SU-DHL-6 (cell line): ENCODE measurements around the gene PIK3C2G.

Experiments
- EZH2phosphoT487 ChIP-seq: fragments of 200-600 bp; sonication (generic), shearing (Covaris generic); conservative IDR thresholded peaks from 2 replicates; pipeline ENCODE4 v1.6.1; 2018; ENCODE audit warnings: mild to moderate bottlenecking, antibody characterized with exemption, low read length, moderate library complexity, mixed read lengths
- TF ChIP-seq, protein P1 (sequence below): fragments of 200-600 bp; sonication (generic); IDR thresholded peaks from one replicate; pipeline ENCODE4 v1.5.1; 2017; ENCODE audit warnings: antibody characterized with exemption, mild to moderate bottlenecking, low read length, moderate library complexity; ENCODE audit not compliant: insufficient read depth, poor library complexity, severe bottlenecking

DNA sequence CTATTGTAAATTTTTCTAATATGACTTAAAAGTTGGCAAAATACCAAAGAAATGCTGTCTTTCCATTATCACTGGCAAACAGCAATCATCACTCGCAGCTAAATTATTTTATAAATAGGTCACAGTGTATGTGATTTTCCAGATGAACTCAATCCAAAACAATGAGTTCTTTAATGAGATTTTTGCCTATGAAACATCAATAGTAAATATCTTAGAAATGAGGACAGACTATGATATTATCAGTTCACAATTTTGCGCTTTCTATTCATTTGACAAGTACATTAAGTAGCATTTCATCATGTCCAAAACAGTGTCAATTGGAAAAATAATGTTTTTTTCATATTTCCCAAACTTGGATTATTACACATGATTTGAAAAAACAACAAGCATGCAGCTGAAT, 65.7 kb downstream of the PIK3C2G start:
- TF ChIP-seq, protein P1, sequence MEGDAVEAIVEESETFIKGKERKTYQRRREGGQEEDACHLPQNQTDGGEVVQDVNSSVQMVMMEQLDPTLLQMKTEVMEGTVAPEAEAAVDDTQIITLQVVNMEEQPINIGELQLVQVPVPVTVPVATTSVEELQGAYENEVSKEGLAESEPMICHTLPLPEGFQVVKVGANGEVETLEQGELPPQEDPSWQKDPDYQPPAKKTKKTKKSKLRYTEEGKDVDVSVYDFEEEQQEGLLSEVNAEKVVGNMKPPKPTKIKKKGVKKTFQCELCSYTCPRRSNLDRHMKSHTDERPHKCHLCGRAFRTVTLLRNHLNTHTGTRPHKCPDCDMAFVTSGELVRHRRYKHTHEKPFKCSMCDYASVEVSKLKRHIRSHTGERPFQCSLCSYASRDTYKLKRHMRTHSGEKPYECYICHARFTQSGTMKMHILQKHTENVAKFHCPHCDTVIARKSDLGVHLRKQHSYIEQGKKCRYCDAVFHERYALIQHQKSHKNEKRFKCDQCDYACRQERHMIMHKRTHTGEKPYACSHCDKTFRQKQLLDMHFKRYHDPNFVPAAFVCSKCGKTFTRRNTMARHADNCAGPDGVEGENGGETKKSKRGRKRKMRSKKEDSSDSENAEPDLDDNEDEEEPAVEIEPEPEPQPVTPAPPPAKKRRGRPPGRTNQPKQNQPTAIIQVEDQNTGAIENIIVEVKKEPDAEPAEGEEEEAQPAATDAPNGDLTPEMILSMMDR: no peak
- no peak for TF ChIP-seq EZH2phosphoT487
